GM12892 (cell line): ENCODE results near the gene BMP3.

Experiments
- POLR2A ChIP-seq: IDR thresholded peaks from 2 replicates; pipeline ENCODE4 v1.6.1; 2011; ENCODE audit warnings: low read depth, low read length, control low read depth
- POLR2AphosphoS5 ChIP-seq: IDR thresholded peaks from 2 replicates; pipeline ENCODE4 v1.6.1; 2011; ENCODE audit warnings: low read depth, low read length, control low read depth
- TAF1 ChIP-seq: IDR thresholded peaks from 2 replicates; pipeline ENCODE4 v1.6.1; 2011; ENCODE audit warnings: low read depth, mild to moderate bottlenecking, control low read depth, low read length, borderline replicate concordance

- TF ChIP-seq POLR2A = no peak
- TF ChIP-seq POLR2AphosphoS5 = no peak
- TF ChIP-seq TAF1 = no peak
These were observed 66.1 kb downstream of the BMP3 start for GRCh38 chr4:81096566-81096965.
